Myometrial cell (primary cell): ENCODE results near the gene CASKIN2. TPM values are rescaled to one million over a fixed set of nuclear protein-coding genes. Genes with fewer than 3 reads are reported as not detected.

Experiments
- total RNA-seq: library from RNA; depleted of rRNA; stranded (reverse); fragments of >200 nt; gene quantifications from 2 replicates; pipeline ENCODE4 v1.2.3, GENCODE V29; 2015

CASKIN2 gene, protein sequence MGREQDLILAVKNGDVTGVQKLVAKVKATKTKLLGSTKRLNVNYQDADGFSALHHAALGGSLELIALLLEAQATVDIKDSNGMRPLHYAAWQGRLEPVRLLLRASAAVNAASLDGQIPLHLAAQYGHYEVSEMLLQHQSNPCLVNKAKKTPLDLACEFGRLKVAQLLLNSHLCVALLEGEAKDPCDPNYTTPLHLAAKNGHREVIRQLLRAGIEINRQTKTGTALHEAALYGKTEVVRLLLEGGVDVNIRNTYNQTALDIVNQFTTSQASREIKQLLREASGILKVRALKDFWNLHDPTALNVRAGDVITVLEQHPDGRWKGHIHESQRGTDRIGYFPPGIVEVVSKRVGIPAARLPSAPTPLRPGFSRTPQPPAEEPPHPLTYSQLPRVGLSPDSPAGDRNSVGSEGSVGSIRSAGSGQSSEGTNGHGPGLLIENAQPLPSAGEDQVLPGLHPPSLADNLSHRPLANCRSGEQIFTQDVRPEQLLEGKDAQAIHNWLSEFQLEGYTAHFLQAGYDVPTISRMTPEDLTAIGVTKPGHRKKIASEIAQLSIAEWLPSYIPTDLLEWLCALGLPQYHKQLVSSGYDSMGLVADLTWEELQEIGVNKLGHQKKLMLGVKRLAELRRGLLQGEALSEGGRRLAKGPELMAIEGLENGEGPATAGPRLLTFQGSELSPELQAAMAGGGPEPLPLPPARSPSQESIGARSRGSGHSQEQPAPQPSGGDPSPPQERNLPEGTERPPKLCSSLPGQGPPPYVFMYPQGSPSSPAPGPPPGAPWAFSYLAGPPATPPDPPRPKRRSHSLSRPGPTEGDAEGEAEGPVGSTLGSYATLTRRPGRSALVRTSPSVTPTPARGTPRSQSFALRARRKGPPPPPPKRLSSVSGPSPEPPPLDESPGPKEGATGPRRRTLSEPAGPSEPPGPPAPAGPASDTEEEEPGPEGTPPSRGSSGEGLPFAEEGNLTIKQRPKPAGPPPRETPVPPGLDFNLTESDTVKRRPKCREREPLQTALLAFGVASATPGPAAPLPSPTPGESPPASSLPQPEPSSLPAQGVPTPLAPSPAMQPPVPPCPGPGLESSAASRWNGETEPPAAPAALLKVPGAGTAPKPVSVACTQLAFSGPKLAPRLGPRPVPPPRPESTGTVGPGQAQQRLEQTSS (N-terminal part only)
- 6.3 and 8.2 TPM in 2 replicates for total RNA-seq

GRCh38 chr17:75515496-75516254, at the start of gene CASKIN2:
Gene CASKIN2 (minus strand): TSS chr17:75515537. CDS start chr17:75513804, 1,733 bp downstream.

GRCh38 chr17:75524970-75525805, 9.9 kb upstream of the CASKIN2 start, which contains the start of gene LLGL2:
Gene LLGL2 (plus strand): TSS chr17:75525697. CDS start chr17:75543427, 17,730 bp downstream.

GRCh38 chr17:75516255-75516618, 900 bp upstream of the CASKIN2 start, which contains the start of gene TSEN54:
Gene TSEN54 (plus strand): TSS chr17:75516528. CDS start chr17:75516561, 33 bp downstream.

GRCh38 chr17:75456417-75457046, 58.8 kb downstream of the CASKIN2 start, which contains the start of gene TMEM94:
Gene TMEM94 (plus strand): TSS chr17:75456635. CDS start chr17:75471906, 15,271 bp downstream.

Other genes starting within 250 kb of the CASKIN2 start
- gene MIF4GD, start 244.3 kb downstream of the CASKIN2 start, total RNA-seq, result 9.8 and 16.0 TPM in 2 replicates
- 4.8 and 8.1 TPM in 2 replicates for gene SLC25A19, start 226.1 kb downstream of the CASKIN2 start, total RNA-seq
- gene GRB2, start 109.9 kb downstream of the CASKIN2 start, total RNA-seq, result 75.0 and 92.3 TPM in 2 replicates
- gene TMEM94, start 58.9 kb downstream of the CASKIN2 start, total RNA-seq, result 38.1 and 42.5 TPM in 2 replicates
- 14.7 and 15.4 TPM in 2 replicates for gene TSEN54, start 991 bp upstream of the CASKIN2 start, total RNA-seq
- under 0.01 and 0.89 TPM in 2 replicates for gene LLGL2, start 10.2 kb upstream of the CASKIN2 start, total RNA-seq
- 0.18 and 2.6 TPM in 2 replicates for gene MYO15B, start 72.3 kb upstream of the CASKIN2 start, total RNA-seq
- gene SMIM5, start 117.9 kb upstream of the CASKIN2 start, total RNA-seq, result 0.18 TPM in 1 of 2 replicates, not detected in the other
- 18.3 and 21.6 TPM in 2 replicates for gene RECQL5, start 151.6 kb upstream of the CASKIN2 start, total RNA-seq
- gene SAP30BP, start 151.8 kb upstream of the CASKIN2 start, total RNA-seq, result 80.1 and 106 TPM in 2 replicates
- not detected in 2 replicates for gene ITGB4, start 205.9 kb upstream of the CASKIN2 start, total RNA-seq
- gene GALK1, start 249.7 kb upstream of the CASKIN2 start, total RNA-seq, result 62.2 and 70.3 TPM in 2 replicates